ENCODE results near the gene NOL4L. TPM values are rescaled to one million over a fixed set of nuclear protein-coding genes. Genes with fewer than 3 reads are reported as not detected.

NOL4L gene
- total RNA-seq, 1 donor from 2014 or later: 19.7 TPM

- Histone ChIP-seq H3K27me3 (no peaks in the 10 kb centered on the region), H3K36me3 (no peaks in the 10 kb centered on the region), H3K27ac (peak overlapping the region; percentile 60), H3K9me3 (no peaks in the 10 kb centered on the region), H3K4me3 (no peak overlapping the region), H3K4me1 (peaks cover 27% of the 10 kb centered on the region)
- intact Hi-C loops (cut with DNase I): no loop called here
- ATAC-seq (no peak), DNase-seq (no peak)
- TF ChIP-seq CTCF (IDR thresholded peaks at IDR 0.05): no peak
Observed at GRCh38 chr20:32539817-32540675, 45.1 kb downstream of the NOL4L start.

DNA sequence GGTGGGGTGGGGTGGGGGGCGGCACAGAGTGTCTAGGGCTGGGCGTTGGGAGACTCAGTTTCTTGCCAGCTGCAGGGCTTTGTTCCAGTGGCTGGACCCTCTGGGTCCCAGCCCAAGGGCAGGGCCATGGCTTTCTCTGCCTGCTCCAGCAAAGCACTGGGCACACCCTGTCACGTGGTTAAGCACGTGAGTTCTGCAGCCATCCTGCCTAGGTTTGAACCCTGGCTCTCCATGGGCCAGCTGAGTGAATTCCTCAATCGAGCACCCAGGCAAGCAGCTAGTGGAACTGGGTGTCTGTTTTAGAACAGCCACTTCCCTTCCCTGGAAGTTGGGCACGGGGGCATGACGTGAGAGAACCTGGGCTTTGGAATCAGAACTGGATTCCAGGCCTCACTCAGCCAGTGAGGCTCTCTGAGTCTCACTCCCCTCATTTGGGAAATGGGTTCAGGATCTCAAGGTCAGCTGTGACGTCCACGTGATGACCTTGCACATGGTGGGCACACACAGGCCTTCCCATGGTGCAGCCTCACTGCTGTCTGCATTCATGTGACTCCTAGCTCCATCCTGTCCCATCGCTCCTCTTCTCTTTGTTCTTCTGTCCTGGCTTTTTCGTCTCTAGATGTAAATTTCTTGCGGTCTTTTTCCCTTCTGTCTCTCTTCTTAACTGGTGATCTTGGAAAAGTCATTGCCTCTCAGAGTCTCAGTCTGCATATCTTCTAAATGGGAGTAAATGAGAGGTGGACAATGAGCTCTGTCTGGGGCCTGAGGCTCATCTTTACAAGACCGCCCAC lies 45.9 kb downstream of the NOL4L start:
- Histone ChIP-seq H3K36me3 (no peaks in the 10 kb centered on the region), H3K9me3 (no peaks in the 10 kb centered on the region), H3K4me3 (no peak overlapping the region), H3K27me3 (no peaks in the 10 kb centered on the region), H3K4me1 (peaks cover 28% of the 10 kb centered on the region), H3K27ac (peak overlapping the region; percentile 60)
- no peak for TF ChIP-seq CTCF (IDR thresholded peaks at IDR 0.05)
- DNase-seq: no peak
- intact Hi-C loops (cut with DNase I): no loop called here
- no peak for ATAC-seq

GRCh38 chr20:32538526-32538939 lies 46.6 kb downstream of the NOL4L start:
- intact Hi-C loops (cut with DNase I): no loop called here
- no peaks in the 10 kb centered on the region for H3K9me3 ChIP-seq
- no peaks in the 10 kb centered on the region for H3K27me3 ChIP-seq
- ATAC-seq (no peak), DNase-seq (no peak)
- peaks cover 28% of the 10 kb centered on the region for H3K4me1 ChIP-seq
- peak overlapping the region; percentile 59 for H3K27ac ChIP-seq
- no peaks in the 10 kb centered on the region for H3K36me3 ChIP-seq
- H3K4me3 ChIP-seq: no peak overlapping the region
- TF ChIP-seq CTCF (IDR thresholded peaks at IDR 0.05): no peak

GRCh38 chr20:32537657-32538525 lies 47.2 kb downstream of the NOL4L start:
- Histone ChIP-seq H3K4me1 (peaks cover 28% of the 10 kb centered on the region), H3K27ac (peak overlapping the region; percentile 59), H3K36me3 (no peaks in the 10 kb centered on the region), H3K4me3 (peak overlapping the region; percentile 48), H3K9me3 (no peaks in the 10 kb centered on the region), H3K27me3 (no peaks in the 10 kb centered on the region)
- ATAC-seq (no peak), DNase-seq (no peak)
- TF ChIP-seq CTCF (IDR thresholded peaks at IDR 0.05): no peak
- intact Hi-C loops (cut with DNase I): no loop called here
